HG02840 (cell line): ENCODE measurements around the gene PRSS27.

ENCODE experiments used
- ATAC-seq: cut with Tn5 transposase; IDR thresholded peaks from one replicate; pipeline ENCODE4 v1.9.1; 2021; ENCODE audit warnings: mild to moderate bottlenecking, moderate library complexity, moderate number of reproducible peaks; ENCODE audit not compliant: unreplicated experiment, low FRiP score

The PRSS27 gene

DNA sequence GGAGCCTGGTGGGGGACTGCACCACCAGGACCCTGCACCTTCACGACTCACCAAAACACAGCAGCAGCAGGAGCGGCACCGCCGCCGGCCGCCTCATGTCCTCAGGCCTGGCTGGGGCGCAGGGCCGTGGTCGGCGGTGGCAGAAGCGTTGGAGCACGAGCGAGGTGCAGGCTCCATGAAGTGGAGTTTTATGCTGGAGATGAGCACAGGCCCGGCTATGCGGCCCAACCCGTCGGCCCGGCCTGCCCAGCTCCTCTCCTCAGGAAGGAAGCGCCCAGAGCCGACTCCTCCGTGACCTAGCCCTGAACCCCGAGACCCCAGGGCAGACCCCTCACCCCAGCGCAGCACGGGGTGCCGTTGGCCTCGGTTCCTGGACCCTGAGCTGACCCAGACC, at the start of gene PRSS27:
PRSS27 (minus strand) TSS at position 161 of the 394 bp plus-strand sequence; CDS start at position 97, 64 bp downstream.
- ATAC-seq, result no peak

DNA sequence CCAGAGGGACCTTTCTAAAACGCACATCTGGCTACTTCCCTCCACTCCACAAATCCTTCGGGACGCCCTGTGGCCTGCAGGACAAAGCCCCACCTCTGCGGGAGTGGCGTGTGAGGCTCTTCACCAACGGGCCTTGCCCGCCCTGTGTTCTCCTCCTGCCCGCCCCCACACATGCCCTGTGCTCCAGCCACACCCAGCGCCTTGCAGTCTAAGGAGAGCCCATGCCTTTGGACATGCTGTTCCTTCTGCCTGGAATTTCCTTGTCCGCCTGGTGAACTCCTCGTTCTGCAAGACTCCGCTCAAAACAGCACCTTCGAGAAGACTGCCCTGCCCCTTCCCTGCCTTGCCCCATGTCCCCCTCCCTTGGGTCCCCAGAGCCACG, 49.6 kb upstream of the PRSS27 start:
- no peak for ATAC-seq

DNA sequence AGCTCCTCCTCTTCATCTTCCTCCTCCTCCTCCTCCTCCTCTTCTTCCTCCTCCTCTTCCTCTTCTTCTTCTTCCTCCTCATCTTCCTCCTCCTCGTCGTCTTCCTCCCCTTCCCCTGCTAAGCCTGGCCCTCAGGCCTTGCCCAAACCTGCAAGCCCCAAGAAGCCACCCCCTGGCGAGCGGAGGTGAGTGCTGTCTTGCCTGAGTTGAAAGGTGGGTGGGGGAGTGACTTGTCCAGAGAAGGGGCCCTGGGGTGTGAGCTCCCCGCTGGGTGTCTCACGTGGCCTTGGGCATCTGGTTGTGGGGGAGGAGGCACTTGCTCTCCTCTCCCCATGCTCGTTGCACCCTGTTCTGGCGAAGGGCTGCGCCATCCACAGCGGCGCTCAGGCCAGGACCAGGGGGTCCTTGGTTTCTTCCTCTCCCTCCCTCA, 49.1 kb upstream of the PRSS27 start:
- no peak for ATAC-seq

DNA sequence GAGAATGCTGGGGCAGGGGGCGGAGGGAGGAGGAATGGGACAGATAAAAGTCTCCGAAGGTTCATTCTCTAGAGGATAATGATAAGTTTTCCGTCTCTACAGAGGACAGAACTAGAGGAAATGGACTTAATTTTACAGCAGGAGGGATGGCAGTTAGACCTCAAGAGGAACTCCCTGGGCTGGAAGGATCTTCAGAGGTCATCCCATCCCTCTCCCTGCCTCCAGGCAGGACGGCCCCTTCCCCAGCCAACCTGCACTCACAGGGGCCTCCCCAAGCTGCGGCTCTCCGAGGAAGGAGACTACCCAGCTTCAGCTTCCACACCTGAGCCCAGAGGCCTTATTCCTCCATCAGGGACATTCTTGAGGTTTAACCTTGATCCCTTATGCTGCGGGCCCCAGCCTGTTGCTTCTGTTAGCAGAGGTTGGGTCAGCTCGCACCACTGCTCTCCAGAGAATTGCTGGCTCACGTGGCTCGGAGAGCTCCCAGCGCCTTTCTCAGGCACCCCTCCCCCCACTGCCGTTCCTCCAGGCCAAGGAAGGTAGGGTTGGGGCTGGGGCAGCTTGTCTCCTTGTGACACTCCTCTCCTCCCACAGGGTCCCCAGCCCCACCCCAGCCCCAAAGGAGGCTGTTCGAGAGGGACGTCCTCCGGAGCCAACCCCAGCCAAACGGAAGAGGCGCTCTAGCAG, 48.5 kb upstream of the PRSS27 start:
- no peak for ATAC-seq

DNA sequence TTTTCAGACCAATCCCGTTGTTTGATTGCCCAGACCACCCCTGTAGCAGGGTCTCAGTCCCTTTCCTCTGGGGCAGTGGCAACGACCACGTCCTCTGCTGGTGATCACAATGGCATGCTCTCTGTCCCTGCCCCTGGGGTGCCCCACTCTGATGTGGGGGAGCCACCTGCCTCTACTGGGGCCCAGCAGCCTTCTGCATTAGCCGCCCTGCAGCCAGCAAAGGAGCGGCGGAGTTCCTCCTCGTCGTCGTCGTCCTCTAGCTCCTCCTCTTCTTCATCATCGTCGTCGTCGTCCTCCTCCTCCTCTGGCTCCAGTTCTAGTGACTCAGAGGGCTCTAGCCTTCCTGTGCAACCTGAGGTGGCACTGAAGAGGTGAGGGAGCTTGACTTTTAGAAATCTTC, 47.9 kb upstream of the PRSS27 start:
- ATAC-seq, result no peak

DNA sequence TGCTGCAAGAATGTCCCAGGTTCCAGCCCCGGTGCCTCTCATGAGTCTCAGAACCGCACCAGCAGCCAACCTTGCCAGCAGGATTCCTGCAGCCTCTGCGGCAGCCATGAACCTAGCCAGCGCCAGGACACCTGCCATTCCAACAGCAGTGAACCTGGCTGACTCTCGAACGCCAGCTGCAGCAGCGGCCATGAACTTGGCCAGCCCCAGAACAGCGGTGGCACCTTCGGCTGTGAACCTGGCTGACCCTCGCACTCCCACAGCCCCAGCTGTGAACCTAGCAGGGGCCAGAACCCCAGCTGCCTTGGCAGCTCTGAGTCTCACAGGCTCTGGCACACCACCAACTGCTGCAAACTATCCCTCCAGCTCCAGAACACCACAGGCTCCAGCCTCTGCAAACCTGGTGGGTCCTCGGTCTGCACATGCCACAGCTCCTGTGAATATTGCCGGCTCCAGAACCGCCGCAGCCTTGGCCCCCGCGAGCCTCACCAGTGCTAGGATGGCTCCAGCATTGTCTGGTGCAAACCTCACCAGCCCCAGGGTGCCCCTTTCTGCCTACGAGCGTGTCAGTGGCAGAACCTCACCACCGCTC, 47.2 kb upstream of the PRSS27 start:
- no peak for ATAC-seq

DNA sequence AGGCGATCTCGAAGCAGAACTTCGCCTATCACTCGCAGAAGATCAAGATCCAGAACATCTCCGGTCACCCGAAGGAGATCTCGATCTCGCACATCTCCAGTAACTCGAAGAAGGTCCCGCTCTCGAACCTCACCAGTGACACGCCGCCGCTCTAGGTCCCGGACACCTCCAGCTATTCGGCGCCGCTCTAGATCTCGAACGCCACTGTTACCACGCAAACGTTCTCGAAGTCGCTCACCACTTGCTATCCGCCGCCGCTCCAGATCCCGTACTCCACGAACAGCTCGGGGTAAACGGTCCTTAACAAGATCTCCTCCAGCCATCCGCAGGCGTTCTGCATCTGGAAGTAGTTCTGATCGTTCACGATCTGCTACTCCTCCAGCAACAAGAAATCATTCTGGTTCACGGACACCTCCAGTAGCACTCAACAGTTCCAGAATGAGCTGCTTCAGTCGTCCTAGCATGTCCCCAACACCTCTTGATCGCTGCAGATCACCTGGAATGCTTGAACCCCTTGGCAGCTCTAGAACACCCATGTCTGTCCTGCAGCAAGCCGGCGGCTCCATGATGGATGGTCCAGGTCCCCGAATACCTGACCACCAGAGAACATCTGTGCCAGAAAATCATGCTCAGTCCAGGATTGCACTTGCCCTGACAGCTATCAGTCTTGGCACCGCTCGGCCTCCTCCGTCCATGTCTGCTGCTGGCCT, 46.6 kb upstream of the PRSS27 start:
- no peak for ATAC-seq

DNA sequence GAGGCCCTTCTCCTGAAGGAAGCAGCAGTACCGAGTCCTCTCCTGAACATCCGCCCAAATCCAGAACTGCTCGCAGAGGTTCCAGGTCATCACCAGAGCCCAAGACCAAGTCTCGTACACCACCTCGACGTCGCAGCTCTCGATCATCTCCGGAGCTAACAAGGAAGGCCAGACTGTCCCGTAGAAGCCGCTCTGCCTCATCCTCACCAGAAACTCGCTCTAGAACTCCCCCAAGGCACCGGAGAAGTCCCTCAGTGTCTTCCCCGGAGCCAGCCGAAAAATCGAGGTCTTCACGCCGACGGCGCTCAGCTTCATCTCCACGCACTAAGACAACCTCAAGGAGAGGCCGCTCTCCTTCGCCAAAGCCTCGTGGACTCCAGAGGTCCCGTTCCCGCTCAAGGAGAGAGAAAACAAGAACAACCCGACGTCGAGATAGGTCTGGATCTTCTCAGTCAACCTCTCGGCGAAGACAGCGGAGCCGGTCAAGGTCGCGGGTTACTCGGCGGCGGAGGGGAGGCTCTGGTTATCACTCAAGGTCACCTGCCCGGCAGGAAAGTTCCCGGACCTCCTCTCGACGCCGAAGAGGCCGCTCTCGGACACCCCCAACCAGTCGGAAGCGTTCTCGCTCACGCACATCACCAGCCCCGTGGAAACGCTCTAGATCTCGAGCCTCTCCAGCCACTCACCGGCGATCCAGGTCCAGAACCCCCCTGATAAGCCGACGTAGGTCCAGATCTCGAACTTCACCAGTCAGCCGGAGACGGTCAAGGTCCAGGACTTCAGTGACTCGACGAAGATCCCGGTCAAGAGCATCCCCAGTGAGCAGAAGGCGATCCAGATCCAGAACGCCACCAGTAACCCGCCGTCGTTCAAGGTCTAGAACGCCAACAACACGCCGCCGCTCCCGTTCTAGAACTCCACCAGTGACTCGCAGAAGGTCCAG, 45.7 kb upstream of the PRSS27 start:
- ATAC-seq, result no peak

DNA sequence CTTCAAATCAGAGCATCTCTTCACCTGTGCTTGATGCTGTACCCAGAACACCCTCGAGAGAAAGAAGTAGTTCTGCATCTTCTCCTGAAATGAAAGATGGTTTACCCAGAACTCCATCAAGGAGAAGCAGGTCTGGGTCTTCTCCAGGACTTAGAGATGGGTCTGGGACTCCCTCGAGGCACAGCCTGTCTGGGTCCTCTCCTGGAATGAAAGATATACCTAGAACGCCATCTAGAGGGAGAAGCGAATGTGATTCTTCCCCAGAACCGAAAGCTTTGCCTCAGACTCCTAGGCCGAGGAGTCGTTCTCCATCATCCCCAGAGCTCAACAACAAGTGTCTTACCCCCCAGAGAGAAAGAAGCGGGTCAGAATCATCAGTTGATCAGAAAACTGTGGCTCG, 44.7 kb upstream of the PRSS27 start:
- no peak for ATAC-seq

DNA sequence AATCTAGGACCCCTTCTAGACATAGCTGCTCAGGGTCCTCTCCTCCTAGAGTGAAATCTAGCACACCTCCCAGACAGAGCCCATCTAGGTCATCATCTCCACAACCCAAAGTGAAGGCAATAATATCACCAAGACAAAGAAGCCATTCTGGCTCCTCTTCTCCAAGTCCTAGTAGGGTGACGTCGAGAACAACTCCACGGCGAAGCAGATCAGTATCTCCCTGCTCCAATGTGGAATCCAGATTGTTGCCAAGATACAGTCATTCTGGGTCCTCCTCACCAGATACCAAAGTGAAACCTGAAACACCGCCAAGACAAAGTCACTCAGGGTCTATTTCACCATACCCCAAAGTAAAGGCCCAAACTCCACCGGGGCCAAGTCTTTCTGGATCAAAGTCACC, 43.1 kb upstream of the PRSS27 start:
- ATAC-seq, result no peak

DNA sequence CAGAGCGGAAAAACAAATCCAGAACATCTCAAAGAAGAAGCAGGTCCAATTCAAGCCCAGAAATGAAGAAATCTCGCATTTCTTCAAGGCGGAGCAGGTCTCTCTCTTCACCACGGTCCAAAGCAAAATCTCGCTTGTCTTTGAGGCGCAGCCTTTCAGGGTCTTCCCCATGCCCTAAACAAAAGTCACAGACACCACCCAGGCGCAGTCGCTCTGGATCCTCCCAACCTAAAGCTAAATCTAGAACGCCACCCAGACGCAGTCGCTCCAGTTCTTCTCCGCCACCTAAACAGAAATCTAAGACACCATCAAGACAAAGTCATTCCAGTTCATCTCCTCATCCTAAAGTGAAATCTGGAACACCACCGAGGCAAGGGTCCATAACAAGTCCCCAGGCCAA, 42.7 kb upstream of the PRSS27 start:
- no peak for ATAC-seq

DNA sequence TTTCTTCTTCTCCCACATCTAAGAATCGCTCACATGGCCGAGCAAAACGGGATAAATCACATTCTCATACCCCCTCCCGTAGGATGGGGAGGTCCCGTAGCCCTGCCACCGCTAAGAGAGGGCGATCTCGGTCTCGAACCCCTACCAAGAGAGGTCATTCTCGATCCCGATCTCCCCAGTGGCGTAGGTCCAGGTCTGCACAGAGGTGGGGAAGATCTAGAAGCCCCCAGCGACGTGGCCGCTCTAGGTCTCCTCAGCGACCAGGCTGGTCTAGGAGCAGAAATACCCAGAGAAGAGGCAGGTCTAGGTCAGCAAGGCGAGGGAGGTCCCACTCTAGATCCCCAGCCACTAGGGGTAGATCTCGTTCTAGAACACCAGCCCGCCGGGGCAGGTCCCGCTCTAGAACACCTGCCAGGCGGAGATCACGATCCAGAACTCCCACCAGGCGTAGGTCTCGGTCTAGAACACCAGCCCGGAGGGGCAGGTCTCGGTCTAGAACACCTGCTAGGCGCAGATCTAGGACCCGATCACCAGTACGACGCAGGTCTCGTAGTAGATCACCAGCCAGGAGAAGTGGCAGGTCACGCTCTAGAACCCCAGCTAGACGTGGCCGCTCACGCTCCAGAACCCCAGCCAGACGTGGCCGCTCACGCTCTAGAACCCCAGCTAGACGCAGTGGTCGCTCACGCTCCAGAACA, 42.0 kb upstream of the PRSS27 start:
- ATAC-seq, result no peak

DNA sequence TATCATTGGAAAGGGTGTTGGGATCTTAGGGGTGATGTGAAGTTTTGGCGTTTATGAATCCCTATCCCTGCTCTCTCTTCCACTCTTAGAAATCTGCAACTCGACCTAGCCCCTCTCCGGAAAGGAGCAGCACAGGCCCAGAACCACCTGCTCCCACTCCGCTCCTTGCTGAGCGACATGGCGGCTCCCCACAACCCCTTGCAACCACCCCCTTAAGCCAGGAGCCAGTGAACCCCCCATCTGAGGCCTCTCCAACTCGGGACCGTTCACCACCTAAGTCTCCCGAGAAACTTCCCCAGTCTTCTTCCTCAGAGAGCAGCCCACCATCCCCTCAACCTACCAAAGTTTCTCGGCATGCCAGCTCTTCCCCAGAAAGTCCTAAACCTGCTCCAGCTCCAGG, 41.4 kb upstream of the PRSS27 start:
- no peak for ATAC-seq

DNA sequence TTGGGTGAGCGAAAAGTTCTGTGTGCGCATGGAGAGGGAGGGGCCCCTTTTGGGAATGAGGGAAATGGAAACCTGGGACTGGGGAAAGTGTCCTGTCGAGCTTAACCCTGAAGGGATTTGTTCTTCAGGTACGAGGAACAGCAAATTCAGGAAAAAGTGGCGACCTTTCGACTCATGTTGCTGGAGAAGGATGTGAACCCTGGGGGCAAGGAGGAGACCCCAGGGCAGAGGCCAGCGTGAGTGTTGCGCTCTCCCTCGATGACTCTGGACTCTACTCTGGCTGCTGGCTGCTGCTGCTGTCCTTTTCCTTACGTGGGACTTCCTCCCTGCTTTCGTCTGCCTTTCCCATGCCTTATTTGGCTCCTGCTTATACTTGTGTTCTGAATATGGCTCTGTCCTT, 37.3 kb upstream of the PRSS27 start:
- no peak for ATAC-seq

DNA sequence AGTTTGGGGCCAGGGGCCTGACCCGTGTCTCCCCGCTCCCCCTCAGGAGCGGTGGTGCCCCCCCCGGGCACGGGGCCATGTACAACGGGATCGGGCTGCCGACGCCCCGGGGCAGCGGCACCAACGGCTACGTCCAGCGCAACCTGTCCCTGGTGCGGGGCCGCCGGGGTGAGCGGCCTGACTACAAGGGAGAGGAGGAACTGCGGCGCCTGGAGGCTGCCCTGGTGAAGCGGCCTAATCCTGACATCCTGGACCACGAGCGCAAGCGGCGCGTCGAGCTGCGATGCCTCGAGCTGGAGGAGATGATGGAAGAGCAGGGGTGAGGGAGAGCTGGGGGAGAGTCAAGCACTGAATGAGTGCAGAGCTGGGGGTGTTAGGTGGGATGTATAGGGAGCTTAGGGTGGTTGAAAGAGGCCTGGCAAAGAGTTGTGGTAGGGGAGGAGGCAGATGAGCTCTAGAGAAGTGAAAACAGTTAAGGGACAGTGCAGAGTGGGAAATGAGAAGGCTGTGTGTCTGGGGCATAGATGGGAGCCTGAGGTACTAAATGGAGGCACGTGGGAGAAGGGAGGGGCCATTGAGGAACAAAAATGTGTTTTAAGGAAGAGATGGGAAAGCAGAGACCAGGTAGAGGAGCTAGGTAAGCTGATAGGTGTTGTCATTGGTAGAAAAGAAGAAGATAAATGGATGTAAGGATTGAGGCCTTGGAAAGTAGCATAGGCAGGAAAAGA, 36.4 kb upstream of the PRSS27 start:
- no peak for ATAC-seq

DNA sequence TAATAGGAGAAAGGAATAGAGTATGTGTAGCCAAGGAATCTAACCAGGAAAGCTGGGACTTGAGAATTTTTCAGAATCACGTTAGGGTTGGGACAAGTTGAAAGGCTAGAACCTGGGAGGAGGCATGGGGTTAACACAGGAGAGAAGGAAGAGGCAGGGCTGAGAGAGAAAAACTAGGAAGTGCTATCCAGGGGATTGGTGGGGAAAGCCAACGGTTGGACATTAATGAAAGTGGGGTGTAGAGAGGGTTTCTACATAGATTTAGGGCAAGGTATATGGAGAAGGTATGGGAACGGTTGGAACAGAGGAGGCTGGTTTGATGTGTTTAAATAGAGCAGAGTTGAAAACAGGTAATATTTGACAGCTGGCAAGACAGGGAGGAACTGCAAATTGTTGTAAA, 35.1 kb upstream of the PRSS27 start:
- ATAC-seq, result no peak

DNA sequence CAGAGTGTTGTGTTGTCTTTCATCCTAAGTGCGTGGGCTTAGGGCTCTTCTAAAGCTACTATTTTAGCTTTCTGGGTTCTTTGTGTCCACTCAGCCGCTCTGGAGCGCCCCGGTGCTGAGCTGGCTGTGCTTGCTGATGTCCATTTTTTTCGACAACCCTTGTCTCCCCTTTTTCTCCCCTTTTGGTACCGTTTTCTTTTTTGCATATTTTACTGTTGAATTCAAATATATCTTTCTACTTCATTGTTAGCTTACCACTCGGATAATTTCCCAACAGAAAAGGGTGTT, 33.7 kb upstream of the PRSS27 start:
- ATAC-seq, result no peak

DNA sequence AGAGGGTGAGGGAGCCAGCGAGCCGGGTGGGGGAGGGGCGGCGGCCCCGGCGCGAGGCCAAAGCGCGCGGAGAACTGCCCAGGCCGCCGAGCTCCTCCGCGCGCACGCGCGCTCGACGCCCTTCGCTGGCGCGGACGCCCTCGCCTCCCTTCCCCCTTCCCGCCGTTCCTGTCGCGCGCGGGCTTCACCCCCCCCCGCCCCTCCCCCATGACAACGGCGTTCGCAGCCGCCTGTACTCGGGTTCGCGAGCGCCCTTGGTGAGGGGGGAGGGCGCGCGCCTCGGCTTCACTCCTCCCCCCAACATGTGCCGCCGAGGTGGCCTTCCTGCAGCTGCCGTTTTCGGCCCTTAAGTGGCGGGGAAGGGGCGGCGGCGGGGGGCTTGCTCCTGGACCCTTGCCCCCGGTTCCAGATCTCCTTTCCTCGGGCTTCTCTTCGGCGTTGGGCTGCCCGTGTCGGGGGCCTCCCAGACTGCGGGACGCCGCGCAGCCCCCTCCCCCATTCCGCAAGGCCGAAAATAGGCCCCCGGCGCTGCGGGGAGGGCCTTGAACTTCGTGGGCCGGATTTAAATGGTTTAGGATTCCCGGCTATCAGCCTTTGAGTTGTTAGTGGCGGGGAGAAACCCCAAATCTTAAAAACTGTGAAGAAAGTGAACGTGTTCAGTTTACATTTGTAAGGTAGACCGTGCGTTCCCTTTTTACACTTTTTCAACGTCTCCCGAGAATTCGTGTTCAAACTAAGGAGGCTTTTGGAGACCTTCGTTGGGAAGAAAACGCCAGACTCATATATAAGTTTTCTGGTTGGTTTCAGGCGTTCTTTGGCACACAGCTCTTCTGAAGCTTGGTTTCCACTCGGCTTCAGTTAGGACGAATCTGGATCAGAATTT, 33.1 kb upstream of the PRSS27 start:
- ATAC-seq, result peak; percentile 45
